GM21381 (cell line): Measurements from ENCODE around the gene GREB1.

ENCODE experiments used
- ATAC-seq: cut with Tn5 transposase; IDR thresholded peaks from one replicate; pipeline ENCODE4 v1.9.1; 2021; ENCODE audit warnings: mild to moderate bottlenecking, moderate library complexity; ENCODE audit not compliant: unreplicated experiment

GREB1 gene

GRCh38 chr2:11578986-11579774 is 45.3 kb downstream of the GREB1 start:
- no peak for ATAC-seq

- no peak for ATAC-seq
Observed at GRCh38 chr2:11579867-11580659, 46.2 kb downstream of the GREB1 start.

- no peak for ATAC-seq
Observed at GRCh38 chr2:11580697-11581096, 46.9 kb downstream of the GREB1 start.

- ATAC-seq = no peak
Observed at GRCh38 chr2:11581124-11581796, 47.4 kb downstream of the GREB1 start.

- ATAC-seq = no peak
Observed at GRCh38 chr2:11581797-11582611, 48.2 kb downstream of the GREB1 start.

- no peak for ATAC-seq
Observed at GRCh38 chr2:11582612-11582861, 48.7 kb downstream of the GREB1 start.

GRCh38 chr2:11582862-11583752 is 49.3 kb downstream of the GREB1 start:
- ATAC-seq = peak; percentile 43

- ATAC-seq = peak; percentile 79
Observed at GRCh38 chr2:11583840-11584524, 50.1 kb downstream of the GREB1 start.

GRCh38 chr2:11584525-11585056 is 50.7 kb downstream of the GREB1 start:
- ATAC-seq = no peak

- ATAC-seq = no peak
Observed at GRCh38 chr2:11585071-11585470, 51.2 kb downstream of the GREB1 start.

- no peak for ATAC-seq
Observed at GRCh38 chr2:11588228-11589110, 54.6 kb downstream of the GREB1 start.

- no peak for ATAC-seq
Observed at GRCh38 chr2:11589316-11589940, 55.6 kb downstream of the GREB1 start.

GRCh38 chr2:11590193-11590592 is 56.3 kb downstream of the GREB1 start:
- ATAC-seq = no peak

- no peak for ATAC-seq
Observed at GRCh38 chr2:11591091-11591490, 57.2 kb downstream of the GREB1 start.

GRCh38 chr2:11592671-11593574 is 59.1 kb downstream of the GREB1 start:
- ATAC-seq = no peak

GRCh38 chr2:11596801-11597200 is 63.0 kb downstream of the GREB1 start:
- ATAC-seq = no peak
